Stimulated activated CD8-positive, alpha-beta memory T cell treated with anti-CD3 and anti-CD28 coated beads, Interleukin-4, amount 100 ng/mL, for 48 hours (primary cell): ENCODE measurements around the gene ARFGEF3.

ENCODE experiments used
- DNase-seq: peaks from one replicate; pipeline ENCODE4 v3.0.0-alpha.2; 2020

ARFGEF3 gene

DNA sequence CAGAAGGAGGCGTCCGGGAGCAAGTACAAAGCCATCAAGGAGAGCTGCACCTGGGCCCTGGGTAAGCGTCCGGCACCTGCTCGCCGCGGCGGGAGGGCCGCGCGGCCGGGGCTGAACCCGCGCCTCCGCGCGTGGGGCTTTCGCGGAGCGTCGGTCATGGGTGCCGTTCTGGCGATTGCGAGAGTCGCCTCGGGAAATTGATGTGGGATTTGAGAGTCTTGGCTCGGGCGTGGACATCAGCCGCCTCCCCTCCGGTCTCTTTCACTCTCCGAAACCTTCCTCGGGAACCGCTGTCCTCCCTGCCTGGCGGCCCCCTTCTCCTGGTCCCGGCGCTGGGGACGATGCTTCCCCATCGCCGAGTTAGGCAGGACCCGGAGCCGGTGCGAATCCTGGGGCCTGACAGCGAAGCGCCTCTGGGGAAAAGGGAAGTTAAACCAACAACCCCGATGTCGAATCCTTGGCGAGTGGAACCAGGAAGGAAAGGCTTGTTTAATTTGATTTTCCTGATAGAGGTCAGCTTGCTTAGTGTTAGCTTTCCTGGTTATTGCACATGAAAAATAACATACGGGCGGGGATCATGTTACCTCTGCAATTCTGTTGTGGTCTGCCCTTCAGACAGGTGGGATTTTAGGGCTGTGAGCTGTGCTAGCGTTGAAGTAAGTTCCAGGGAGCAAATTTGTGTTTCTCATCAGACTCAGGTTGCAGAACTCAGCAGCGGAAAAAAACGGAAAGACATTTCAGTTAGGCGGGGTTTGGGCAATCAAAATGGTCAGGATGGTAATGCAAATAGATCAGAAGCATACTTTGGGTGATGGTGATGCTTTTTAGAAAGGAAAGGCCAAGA is 594 bp downstream of the ARFGEF3 start:
- DNase-seq: no peak

- DNase-seq: no peak
Measured at GRCh38 chr6:138162955-138163575, 1.3 kb downstream of the ARFGEF3 start.

- no peak for DNase-seq
Measured at GRCh38 chr6:138175596-138175995, 13.9 kb downstream of the ARFGEF3 start.

GRCh38 chr6:138176652-138177232 is 15.0 kb downstream of the ARFGEF3 start:
- no peak for DNase-seq

GRCh38 chr6:138182939-138183789 is 21.4 kb downstream of the ARFGEF3 start:
- DNase-seq: no peak

- DNase-seq: no peak
Measured at GRCh38 chr6:138183790-138184134, 22.0 kb downstream of the ARFGEF3 start.

GRCh38 chr6:138184230-138184629 is 22.5 kb downstream of the ARFGEF3 start:
- DNase-seq: no peak

GRCh38 chr6:138187156-138187555 is 25.4 kb downstream of the ARFGEF3 start:
- DNase-seq: no peak

GRCh38 chr6:138188278-138188941 is 26.7 kb downstream of the ARFGEF3 start:
- no peak for DNase-seq

GRCh38 chr6:138194287-138194686 is 32.5 kb downstream of the ARFGEF3 start:
- DNase-seq: no peak

DNA sequence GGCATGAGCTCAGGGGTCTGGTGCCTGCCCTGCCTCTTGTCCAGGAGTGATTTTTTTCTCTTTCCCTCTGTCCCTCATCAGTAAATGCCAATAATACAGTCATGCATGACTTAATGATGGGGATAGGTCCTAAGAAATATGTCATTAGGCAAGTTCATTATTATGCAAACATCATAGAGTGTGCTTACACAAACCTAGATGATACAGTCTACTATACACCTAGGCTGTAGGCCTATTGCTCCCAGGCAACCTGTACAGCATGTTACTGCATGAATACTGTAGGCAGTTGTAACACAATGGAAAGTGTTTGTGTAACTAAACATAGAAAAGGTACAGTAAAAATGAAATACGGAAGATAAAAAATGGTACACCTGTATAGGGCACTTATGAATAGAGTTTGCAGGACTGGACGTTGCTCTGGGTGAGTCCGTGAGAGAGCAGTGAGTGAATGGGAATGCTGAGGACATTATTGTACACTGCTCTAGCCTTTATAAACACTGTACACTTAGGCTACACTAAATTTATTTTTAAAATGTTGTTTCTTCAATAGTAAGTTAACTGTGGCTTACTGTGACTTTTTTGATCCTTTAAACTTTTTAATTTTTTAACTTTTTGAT is 34.5 kb downstream of the ARFGEF3 start:
- no peak for DNase-seq

DNA sequence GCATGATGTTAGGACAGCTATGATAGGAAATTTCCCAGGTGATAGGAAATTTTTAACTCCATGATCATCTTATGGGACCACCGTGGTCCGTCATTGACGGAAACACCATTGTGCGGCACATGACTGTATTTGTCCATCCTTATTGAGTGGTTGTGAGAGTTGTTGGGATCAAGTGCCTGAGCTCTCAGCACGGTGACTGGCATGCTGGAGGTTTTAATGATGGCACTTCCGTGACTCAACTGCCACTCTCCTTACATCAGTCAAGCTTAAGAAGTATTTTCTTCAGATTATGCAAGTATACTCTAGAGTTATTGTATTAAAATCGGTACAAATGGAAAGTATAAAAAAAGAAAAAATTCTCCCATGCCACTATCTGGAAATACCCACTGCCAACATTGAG is 35.8 kb downstream of the ARFGEF3 start:
- no peak for DNase-seq

DNA sequence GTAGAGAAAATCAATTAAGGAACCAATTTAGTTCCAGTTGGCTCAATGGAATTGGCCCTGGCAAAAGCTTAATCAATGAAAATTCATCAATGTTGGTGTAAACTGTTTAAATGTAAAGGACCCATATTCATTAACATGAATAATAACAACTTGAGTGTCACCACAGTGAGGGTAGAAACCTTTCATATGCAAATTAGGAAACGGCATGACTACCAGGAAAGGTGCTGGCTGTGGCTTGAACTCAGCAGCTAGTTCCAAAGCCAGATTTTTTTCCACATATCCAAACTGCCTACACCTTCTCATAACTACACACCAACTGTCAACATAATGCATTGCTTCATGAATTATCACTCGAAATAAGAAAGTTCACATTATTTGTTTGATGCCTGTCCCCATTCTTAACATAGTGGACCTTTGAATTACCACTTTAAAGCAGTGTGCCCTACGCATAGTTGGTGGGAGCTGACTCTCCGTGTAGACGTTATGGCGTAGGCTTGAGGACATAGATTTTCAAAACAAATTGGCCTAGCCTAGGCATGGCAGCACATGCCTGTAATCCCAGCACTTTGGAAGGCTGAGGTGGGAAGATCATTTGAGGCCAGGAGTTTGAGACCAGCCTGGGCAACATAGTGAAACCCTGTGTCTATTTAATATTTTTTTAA is 36.8 kb downstream of the ARFGEF3 start:
- DNase-seq: no peak

GRCh38 chr6:138201836-138202235 is 40.1 kb downstream of the ARFGEF3 start:
- DNase-seq: no peak

DNA sequence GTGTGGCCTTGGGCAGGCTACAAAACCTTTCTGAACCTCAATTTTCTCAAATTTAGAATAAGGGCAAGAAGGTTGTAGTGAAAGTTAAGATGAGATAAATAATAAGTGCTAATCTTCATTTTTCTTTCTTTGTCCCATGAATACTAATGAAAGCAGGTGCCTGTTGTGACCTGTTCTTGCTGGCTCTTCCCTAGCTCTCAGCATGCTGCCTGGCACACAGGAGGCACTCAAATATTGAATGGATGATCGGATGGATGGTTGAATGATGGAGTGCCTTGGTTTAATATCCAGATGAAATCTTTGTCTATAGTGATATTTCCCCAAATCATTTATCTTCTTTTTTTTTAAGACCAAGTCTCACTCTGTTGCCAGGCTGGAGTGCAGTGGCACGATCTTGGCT is 41.6 kb downstream of the ARFGEF3 start:
- DNase-seq: no peak

GRCh38 chr6:138204303-138204702 is 42.6 kb downstream of the ARFGEF3 start:
- no peak for DNase-seq

- DNase-seq: no peak
Measured at GRCh38 chr6:138204792-138205384, 43.1 kb downstream of the ARFGEF3 start.

DNA sequence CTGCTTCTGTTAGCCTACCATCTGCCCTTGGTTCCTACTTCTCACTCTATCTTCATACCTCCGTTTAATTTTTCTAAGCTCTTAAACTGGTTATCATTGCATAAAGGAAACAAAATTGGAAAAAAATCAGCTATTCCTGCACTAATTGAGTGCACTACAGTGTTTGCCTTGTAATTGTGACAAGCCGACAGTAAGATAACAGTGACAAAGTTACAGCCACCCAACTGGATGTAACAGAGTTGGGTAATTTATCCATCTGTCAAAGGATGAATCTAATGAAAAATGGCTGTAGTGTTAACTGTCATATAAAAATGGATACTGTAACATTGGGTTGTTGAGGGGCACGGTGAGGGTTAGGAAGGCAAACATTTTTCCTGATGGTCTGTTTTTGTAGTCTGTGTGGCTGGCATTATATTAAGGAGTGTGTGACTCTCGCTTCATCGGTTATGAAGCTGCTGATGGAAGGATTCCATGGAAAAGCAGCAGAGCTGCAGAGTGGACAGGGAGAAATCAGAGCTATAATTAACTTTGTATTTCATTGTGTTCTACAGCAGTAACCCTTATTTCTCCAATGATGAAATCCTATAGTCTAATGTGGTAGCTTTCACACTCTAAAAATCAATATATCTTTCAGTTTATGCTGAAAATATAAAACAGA is 43.8 kb downstream of the ARFGEF3 start:
- DNase-seq: no peak

DNA sequence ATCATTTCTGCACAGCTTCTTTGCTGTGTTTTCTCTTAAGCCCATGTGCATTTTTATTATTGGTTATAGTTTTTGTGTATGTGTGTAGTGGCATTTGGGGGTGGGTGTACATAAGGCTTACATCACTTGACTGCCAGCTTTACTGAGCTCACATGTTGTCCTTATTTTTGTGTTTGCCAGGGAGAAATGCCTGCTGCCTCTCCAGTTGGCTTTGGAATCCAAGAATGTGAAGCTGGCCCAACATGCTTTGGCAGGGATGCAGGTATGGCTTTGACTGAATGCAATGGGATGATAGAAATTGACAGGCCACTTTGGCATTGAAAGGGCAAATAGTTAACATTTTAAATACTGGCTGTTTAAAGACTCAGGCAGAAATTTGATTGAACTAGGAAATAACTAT is 45.1 kb downstream of the ARFGEF3 start:
- DNase-seq: no peak

DNA sequence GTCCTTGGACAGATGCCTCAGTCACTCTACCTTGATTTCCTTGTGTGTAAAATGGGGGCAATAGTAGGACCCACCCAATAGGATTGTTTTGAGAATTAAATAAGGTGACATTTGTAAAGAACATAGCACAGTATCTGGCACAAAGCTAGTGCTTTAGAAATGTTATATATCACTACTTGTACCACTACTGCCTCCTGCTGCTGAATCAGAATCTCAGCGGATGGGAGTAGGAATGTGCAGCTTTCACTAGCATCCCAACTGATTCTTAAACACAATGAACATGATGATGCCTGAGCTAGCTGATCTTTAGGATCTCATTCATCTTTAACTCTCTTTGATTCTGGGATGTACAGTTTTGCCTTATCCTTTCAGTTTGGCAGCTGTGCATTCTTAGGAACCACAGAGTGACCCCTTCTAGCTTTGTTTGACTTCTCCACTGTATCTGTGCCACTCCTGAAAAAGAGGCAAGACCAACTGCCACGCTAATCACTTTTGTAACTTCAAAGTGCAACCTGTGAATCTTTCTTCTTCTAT is 49.4 kb downstream of the ARFGEF3 start:
- DNase-seq: no peak
